HTR-8/SVneo (cell line): ENCODE results near the gene HNF1B.
"Not testable (repeated sequence)": the region's sequence is repeated elsewhere in the genome, so short reads cannot be mapped to it uniquely, and the experiment has no call there.

Experiments used
- DNase-seq: peaks from one replicate; pipeline ENCODE4 v3.0.0; 2011; ENCODE audit warnings: low spot score, mixed read lengths; ENCODE audit not compliant: insufficient read length
- FAIRE-seq: peaks from 2 replicates; lab custom pipeline; 2011; peaks lifted over from hg19 to GRCh38; lab: Jason Lieb, UNC

The HNF1B gene, protein sequence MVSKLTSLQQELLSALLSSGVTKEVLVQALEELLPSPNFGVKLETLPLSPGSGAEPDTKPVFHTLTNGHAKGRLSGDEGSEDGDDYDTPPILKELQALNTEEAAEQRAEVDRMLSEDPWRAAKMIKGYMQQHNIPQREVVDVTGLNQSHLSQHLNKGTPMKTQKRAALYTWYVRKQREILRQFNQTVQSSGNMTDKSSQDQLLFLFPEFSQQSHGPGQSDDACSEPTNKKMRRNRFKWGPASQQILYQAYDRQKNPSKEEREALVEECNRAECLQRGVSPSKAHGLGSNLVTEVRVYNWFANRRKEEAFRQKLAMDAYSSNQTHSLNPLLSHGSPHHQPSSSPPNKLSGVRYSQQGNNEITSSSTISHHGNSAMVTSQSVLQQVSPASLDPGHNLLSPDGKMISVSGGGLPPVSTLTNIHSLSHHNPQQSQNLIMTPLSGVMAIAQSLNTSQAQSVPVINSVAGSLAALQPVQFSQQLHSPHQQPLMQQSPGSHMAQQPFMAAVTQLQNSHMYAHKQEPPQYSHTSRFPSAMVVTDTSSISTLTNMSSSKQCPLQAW

DNA sequence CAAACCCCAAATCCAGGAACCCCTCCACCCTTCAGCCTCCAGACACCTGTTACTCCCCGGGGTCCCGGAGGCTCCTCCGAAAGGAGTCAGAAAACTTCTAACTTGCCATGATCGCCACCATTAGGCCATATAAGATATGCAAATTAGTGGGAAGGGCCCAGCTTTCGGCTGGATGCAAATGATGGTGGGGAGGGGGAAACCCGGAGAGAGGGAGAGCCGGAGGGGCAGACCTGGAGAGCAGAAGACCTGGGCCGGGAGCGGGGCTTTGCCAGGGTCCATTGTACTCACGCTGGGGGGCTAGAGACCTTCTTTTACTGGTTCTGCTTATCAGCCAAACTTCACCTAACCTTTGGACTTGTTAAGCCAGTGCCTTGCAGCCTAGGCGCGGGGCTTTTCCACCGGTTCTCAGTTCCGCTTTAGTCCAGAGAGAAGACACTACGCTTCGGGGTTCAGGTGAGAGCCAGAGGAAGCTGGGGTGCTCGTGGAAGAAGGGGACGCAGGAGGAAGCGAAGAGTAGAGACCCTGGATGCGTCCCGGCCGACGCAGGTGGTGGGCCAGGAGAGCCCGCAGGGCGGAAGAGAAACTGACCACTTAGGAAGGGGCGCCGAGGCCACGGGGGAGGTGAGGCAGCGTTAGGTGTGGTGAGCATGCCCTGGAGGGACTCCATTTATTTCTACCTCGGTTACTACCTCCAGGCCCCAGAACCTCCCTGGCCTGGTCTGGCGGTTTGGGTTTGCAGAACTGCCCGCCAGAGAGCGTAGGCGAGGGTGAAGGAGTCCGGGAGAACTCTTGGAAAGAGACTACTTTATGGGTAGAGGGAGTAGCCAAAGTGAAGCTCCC is at the start of gene HNF1B:
Gene HNF1B (minus strand): TSS at position 99 of the 840 bp plus-strand sequence. CDS start 175 bp downstream, outside the sequence.
- no peak for FAIRE-seq

DNA sequence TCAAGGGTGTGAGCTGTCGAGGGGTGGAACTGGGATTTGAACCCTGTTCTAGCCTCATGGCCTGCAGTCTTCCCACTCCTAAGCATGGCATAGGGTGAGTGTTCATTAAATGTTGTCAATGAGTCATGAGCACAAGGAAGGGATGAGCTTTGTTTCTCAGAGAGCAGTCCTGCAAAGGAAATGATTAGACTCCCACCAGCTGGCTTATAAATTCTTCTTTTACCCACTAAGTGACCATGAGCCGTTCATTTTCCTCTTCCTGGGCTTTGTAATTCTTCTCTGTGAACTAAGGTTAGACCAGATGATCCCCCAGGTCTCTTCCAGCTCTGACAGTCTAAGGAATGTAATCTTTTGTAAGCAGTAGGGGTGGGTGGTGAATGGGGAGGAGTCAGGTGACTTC is 47.9 kb upstream of the HNF1B start:
- DNase-seq, result peak; percentile 57
- no peak for FAIRE-seq

More for the DNA sequence above, at the start of gene HNF1B:
- no peak for DNase-seq

DNA sequence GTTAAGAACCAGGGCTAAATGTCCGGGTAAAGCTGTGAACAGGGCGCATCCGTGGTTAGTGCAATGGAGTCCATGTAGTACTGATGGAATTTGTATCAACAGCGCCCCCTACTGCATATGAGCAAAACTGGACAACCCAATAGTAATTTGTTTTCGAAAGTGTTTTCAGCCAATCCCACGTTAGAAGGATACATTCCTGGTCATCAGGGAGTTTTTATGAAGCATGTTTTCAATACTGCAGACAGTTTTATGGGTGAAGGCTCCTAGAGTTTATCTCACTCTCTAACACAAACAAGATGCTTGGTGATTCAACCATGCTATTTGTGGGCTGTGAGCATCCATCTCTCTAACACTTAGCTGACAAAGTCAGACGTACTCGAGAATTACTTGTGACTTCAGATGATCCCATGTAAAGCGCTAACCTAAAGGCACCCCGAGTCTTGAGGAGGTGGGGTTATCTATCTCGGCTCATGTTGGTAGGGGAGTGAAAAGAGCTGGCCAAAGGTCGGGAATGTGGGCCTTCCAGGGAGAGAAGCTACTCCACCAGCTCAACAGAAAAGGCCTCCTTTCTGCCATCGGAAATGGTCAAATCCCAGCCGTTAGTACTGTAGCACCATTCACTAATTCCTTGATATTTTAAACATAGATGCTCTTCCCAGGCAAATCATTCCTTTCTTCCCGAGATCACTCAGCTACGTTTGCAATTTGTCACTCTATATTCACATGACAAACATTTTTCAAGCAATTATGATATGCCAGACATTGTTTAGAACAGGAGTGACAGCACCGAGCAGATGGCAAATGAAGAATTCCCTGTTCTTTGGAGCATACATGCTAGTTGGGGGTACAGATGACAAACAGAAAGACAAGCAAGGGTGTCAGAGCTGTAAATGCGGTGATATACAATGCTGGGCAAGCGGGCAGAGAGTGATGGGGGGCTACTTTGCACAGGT is 46.9 kb upstream of the HNF1B start:
- FAIRE-seq, result no peak
- no peak for DNase-seq

DNA sequence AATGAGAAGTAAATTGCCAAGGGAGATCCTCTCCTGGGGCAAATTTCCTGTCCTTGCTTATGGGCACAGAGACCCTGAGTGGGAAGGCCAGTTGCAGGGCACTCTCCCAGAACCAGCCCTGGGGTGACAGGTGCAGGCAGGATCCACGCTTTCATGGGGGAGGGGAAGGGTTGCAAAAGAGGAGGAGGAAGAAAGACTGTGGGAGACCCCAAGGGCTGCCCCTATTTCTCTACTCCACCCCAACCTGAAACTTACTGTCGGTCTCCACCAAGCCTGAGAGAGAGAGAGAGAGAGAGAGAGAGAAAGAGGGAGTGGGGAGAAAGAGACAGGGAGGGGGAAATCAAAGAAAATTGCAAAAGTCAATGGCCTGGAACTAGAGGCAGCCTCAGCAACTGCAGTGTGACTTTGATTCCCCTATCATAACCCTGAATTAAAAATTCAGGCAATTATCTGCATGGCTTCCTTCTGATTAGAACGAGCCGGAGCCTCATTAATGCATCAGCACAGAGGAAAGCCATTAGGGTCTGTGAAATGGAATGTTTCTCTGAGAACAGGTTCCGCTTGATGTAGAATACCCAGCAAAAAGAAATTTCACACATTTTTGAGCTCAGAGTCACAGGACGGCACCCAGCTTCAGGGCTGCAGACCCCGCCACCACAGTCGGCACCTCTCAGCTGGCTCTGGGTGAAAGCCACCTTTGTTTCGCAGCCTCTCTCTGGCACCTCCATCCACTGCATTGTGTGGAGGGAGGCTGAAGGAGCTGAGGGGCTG is 45.1 kb upstream of the HNF1B start:
- FAIRE-seq, result no peak
- no peak for DNase-seq

DNA sequence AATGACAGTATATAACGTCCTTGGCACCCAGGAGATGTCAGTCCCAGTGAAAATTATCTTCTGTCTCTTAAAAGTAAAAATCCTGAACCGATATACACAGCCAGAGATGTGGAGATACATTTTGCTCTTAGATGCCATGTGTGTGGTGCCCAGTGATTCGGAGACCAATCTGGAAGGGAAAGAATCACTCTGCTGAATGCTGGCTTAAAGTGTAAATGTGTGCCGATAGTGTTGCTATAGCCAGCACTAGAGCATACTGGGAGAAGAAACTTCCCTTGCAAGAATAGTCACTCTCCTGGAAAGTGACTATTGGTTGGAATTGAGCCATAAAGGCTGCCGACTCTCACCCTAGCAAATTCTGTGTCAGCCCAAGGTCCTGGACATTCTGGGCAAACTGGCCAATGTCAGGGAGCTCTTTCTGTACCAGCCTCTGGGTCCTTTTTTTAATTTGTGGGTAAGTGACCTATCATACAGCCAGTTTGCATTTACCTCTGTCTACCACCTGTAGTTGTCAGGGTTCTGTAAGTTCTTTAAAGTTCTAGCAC is 44.2 kb upstream of the HNF1B start:
- DNase-seq, result no peak
- no peak for FAIRE-seq

DNA sequence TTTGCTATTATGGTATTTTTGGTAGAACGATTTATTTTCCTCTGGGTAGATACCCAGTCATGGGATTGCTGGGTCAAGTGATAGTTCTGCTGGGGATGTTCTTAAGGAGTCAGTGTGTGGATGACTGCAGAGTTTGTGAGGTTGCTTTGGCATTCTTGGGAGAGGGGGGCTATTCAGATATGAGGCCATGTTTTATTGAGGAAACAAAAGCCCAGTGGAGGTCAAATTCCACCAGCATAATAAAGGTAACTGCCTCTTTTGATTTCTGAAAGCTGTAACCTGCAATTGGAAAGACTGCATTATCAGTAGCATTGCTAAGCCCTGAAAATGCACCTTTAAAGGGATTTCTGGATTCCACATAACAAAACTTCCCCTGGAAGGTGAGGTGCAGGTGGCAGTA is 43.7 kb upstream of the HNF1B start:
- DNase-seq (no peak), FAIRE-seq (no peak)

DNA sequence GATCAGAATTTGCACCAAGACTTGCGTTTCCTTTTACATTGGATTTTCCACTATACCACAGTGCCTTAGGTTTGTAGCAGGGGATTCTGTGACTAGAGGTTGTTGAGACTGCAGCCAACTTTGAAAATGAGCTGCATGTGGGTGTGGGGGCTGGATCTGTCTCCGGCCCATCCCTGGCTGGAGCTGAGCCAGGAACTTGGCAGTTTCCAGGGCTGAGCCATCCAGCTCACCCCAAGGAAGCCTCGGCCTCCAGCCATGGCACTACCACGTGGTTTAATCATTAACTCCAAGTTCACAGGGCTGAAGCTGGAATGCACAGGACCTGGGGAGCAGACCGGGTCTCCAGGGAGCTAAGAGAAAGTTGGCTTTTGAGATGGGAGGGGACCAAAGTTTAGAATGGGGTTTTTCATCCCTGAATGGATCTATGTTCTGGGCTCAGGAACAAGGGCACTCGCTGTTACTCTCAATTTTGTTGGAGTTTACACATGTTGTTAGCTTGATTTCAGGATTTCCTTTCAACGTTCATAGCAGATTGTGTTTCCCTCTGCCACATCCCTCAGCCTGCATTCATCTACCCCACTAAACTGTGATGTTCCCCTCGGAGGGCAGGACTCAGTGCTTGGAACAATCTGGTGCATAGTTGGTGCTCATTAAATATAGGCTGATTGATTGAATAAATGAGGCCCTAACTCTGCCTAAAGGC is 42.3 kb upstream of the HNF1B start:
- no peak for FAIRE-seq
- no peak for DNase-seq

DNA sequence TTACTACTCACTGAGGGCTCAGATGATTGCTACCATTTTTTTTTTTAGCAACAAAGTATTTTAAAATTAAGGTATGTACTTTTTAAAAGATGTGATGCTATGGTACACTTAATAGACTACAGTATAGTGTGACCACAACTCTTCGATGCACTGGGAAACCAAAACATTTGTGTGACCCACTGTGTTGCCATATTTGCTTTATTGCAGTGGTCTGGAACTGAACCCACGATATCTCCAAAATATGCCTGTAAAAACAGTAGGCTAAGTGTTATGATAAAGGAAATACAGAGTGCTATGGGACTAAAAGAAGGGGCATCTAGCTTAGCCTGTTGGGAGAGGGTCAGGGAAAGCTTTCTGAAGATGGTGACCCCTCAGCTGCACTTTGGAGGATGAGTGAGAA is 41.6 kb upstream of the HNF1B start:
- no peak for DNase-seq
- FAIRE-seq, result no peak

DNA sequence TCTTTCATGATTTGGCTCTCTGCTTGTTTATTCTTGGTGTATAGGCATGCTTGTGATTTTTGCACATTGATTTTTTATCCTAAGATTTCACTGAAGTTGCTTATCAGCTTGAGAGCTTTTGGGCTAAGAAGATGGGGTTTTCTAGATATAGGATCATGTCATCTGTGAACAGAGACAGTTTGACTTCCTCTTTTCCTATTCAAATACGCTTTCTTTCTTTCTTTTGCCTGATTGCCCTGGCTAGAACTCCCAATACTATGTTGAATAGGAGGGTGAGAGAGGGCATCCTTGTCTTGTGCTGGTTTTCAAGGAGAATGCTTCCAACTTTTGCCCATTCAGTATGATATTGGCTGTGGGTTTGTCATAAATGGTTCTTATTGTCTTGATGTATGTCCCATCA is 37.6 kb upstream of the HNF1B start:
- not testable (repeated sequence) for FAIRE-seq, DNase-seq

DNA sequence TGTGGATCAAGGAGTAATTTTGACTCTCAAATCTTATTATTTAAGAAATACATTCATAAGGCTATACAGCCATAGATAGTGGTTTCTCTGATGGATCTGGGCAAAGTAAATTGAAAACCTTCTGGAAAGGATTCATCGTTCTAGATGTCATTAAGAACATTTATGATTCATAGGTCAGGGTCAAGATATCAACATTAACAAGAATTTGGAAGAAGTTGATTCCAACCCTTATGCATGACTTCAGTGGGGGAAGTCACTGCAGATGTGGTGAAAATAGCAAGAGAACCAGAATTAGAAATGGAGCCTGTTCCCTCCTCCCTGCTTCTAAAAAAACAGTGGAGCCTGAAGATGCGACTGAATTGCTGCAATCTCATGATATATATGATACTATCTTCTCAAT is 36.6 kb upstream of the HNF1B start:
- FAIRE-seq (no peak), DNase-seq (no peak)

DNA sequence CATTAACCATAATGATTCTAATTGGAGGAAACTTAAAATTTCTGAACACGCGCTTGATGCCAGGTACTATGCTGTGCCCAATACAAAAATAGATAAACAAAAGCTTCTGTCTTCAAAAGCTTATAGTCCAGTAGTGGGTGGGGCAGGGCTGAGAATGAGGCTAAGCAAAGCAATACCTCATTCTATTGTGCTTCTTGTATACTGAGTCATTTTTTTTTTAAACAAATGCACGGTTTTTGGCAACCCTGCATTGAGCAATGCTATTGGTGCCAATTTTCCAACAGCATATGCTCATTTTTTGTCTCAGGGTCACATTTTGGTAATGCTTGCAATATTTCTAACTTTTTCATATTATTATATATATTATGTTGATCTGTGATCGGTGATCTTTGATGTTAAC is 34.7 kb upstream of the HNF1B start:
- FAIRE-seq, result no peak

DNA sequence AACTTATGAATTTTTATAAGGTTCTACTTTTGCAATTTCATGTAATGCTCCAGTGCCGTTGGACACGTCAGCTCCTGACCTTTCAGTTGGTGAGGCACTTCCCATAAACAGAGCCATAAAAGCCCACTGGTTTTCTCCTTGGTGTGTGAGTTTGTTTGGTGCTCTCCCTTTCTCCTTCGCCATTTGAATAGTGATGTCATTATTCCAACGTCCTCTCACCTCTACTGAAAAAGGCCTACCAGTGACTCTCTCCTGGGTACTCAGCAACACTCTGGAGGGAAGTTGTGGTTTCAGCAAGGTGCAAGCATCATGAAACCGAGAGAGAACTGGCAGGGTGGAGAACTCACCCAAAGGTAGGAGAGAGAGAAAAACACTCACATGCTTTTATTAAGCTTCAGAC is 29.6 kb upstream of the HNF1B start:
- FAIRE-seq (no peak), DNase-seq (no peak)

More for the DNA sequence above, 34.7 kb upstream of the HNF1B start:
- no peak for DNase-seq

DNA sequence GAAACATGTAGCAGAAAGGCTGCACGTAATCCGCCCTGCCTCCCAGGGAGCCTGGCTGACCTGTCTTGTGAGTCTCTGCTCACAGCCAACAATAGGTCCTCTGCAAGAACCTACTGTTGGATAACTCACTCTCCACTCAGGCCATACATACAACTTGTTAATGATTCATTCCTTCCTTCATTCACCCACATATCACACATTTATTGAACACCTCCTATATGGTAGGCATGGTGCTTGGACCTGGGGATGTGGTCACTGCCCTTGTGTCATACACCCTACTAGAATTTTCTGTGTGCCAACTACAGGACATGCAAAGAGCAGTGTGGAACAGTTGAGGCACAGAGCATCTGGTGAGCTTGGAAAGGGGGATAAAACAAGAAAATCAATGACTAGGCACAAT is 28.1 kb upstream of the HNF1B start:
- no peak for DNase-seq
- FAIRE-seq, result no peak

DNA sequence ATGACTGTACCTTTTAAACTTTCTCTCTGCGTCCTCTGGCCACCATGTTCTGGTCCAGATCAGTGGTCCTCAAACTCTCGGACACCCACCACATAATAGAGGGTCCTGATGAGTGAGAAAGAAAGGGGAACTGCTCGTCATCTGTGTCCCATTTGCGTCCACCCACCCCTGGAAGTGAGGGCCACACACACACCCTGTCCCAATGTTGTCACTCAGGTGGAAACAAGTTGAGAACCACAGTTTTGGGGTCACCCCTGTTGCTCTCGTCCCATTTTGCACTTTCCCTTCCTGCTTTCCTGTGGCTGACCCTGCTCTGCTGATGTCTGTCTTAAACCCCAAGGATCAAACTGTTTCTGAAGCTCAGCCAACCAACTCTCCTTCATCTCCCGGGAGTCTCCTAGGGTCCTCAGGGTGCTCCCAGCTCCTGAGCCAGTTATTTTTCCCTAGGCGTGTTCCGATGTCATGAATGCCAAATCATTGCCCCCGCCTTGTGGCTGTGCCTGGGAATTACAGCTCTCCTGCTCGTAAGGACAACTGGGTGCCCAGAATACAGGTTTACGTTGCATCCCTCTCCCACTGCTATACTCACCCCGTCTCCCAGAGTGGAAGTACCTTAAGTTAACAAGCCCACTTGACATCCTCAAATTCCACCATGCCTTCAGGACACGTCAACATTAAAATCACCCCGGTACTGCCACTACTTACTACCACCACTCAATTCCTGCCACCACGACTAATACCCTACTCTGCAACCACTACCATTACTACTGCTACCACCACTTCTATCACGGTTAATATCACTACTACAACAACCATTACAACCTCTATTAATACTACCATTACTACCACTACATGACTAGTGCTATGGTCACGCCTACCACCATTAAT is 26.0 kb upstream of the HNF1B start:
- FAIRE-seq (no peak), DNase-seq (peak; percentile 78)

DNA sequence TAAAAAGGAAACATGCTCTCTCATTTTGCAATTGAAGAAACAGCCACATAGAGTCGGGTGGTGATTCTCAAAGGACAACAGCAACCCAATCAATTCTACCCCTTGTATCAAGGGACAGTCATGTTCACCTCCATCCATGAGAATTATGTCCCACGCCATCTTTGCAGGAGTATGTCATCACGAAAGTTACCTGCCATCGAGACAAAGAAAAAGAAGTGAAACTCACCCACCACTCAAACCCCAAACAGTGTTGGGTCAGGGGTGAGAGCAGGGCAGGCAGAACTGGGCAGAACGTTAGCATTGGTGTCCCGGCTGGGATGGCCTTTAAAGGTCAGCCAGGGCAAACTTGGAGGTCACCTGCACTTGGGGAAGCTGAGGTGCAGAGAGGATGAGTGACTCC is 24.2 kb upstream of the HNF1B start:
- FAIRE-seq (no peak), DNase-seq (no peak)

DNA sequence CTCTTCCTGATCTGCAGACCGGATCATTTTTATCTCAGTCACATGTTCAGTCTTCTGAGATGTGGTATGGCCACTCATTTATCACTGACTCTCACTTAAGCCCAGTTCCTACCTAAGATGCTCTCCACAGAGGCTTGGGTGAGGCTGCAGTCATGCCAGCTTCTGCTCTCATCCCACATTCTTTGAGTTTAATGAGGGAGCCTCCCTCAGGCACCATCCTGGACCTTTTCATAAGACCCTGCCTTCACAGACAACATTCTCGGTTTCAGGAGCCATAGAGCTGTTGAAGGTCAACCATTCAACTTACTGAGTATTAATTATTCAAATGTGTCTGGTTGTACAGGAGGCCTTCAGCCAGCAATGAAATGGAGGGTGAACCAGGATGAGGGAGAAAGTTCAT is 23.6 kb upstream of the HNF1B start:
- no peak for FAIRE-seq
- DNase-seq, result no peak

DNA sequence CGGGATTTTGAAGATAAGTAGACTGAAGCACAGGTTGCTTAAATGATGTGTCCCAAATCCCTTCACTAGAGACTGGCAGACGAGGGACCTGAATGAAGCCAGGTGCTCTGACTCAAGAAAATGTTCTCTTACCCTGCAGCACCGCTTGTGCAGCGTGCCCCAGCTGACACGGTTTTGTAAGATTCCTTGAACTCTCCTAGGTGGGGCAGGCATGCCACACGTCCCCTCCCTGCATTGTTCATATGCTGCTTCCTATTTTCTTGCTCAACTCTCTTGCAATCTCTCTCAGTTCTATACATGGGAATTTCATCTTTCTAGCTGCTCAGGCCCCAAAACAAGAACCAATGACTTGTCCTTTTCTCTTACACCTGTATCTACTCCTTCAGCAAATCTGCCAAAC is 22.1 kb upstream of the HNF1B start:
- DNase-seq (no peak), FAIRE-seq (no peak)
